ENCODE measurements around the gene CNTNAP5.

Gene CNTNAP5

GRCh38 chr2:124646166-124646815 lies 621.2 kb downstream of the CNTNAP5 start:
- DNase-seq: no peak

GRCh38 chr2:124647245-124647644 lies 622.2 kb downstream of the CNTNAP5 start:
- DNase-seq: no peak

GRCh38 chr2:124647663-124648062 lies 622.6 kb downstream of the CNTNAP5 start:
- no peak for DNase-seq

GRCh38 chr2:124649001-124649400 lies 623.9 kb downstream of the CNTNAP5 start:
- DNase-seq: no peak

- no peak for DNase-seq
Measured at GRCh38 chr2:124652099-124652498, 627.0 kb downstream of the CNTNAP5 start.

- DNase-seq: no peak
Measured at GRCh38 chr2:124658373-124658772, 633.3 kb downstream of the CNTNAP5 start.

GRCh38 chr2:124661558-124661957 lies 636.5 kb downstream of the CNTNAP5 start:
- DNase-seq: no peak

GRCh38 chr2:124662946-124663644 lies 638.0 kb downstream of the CNTNAP5 start:
- DNase-seq: no peak

- no peak for DNase-seq
Measured at GRCh38 chr2:124663645-124663997, 638.5 kb downstream of the CNTNAP5 start.

GRCh38 chr2:124664363-124664762 lies 639.3 kb downstream of the CNTNAP5 start:
- DNase-seq: no peak

GRCh38 chr2:124666976-124667375 lies 641.9 kb downstream of the CNTNAP5 start:
- DNase-seq: no peak

GRCh38 chr2:124668161-124668560 lies 643.1 kb downstream of the CNTNAP5 start:
- no peak for DNase-seq

- no peak for DNase-seq
Measured at GRCh38 chr2:124670187-124670586, 645.1 kb downstream of the CNTNAP5 start.

GRCh38 chr2:124678043-124678442 lies 653.0 kb downstream of the CNTNAP5 start:
- no peak for DNase-seq

- no peak for DNase-seq
Measured at GRCh38 chr2:124683536-124684428, 658.7 kb downstream of the CNTNAP5 start.

GRCh38 chr2:124689348-124689747 lies 664.3 kb downstream of the CNTNAP5 start:
- no peak for DNase-seq

- DNase-seq: no peak
Measured at GRCh38 chr2:124692216-124692615, 667.1 kb downstream of the CNTNAP5 start.

GRCh38 chr2:124692707-124693106 lies 667.6 kb downstream of the CNTNAP5 start:
- DNase-seq: no peak

- no peak for DNase-seq
Measured at GRCh38 chr2:124693156-124693555, 668.1 kb downstream of the CNTNAP5 start.

GRCh38 chr2:124698979-124699565 lies 674.0 kb downstream of the CNTNAP5 start:
- DNase-seq: no peak

GRCh38 chr2:124702777-124703176 lies 677.7 kb downstream of the CNTNAP5 start:
- no peak for DNase-seq

- no peak for DNase-seq
Measured at GRCh38 chr2:124704071-124704925, 679.2 kb downstream of the CNTNAP5 start.

All from left hindlimb (tissue), 1 donor.